Neural cell (in vitro differentiated cells): ENCODE data around the gene KDM4C.

Source experiments
- CTCF ChIP-seq: fragments of 450-650 bp; IDR thresholded peaks from 2 replicates; pipeline ENCODE4 v1.5.1; 2014; ENCODE audit warnings: antibody characterized with exemption, mild to moderate bottlenecking, moderate library complexity; ENCODE audit not compliant: poor library complexity, severe bottlenecking
- TAF1 ChIP-seq: IDR thresholded peaks from 2 replicates; pipeline ENCODE4 v1.6.1; 2012; ENCODE audit warnings: low read depth

- no peak for TF ChIP-seq CTCF
- TF ChIP-seq TAF1 = no peak
Observed at GRCh38 chr9:6904371-6904770, 146.6 kb downstream of the KDM4C start.
